SIG-M5 treated with dmso at 0.1 percent for 504 hours (cell line): ENCODE measurements around the gene TGFBRAP1.

Experiments used
- DNase-seq: peaks from one replicate; lab custom pipeline; 2025; ENCODE audit not compliant: unreplicated experiment; lab: John Stamatoyannopoulos, UW

TGFBRAP1 gene

DNA sequence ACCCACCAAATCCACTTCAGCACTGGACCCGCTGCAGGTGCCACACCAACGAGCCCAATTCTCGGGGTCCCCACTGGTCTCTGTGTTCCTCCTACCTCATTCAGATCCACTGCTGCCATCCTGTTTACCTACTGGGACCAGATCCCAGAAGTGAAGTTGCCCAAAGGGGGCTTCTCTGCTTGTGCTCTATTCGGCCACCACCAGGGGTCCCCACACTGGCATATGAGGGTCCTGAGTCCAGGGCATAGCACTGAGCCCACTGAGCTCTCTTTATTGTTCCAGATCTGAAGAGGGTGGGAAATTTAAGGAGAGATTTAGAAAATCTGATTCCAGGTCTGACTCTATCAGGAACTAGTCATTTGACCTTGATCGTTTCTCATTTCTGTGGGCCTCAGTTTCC is 85.6 kb downstream of the TGFBRAP1 start:
- DNase-seq = no peak

- no peak for DNase-seq
These were observed 87.1 kb downstream of the TGFBRAP1 start for GRCh38 chr2:105242286-105242993.

DNA sequence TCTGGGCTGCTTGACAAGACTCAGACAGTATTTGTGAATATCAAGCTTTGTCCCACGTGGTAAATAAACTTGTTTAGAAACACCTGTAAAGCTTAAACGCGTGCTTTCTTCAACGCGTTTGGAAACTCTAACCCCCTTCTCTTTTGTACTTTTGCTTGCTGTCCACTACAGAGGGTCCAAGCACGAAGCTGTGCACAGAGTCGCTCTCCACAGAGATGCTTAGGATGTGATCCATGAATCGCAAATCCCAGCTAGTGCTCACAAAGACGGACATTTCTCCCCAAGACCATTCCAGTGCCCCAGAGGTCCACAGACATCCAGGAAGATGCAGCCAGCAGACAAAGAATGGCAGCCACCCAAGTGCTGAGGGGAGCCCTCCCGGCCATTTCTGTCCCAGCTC is 88.1 kb downstream of the TGFBRAP1 start, which contains the start of gene GPR45:
TSS of gene GPR45 (plus strand) at position 301 of the 400 bp plus-strand sequence. CDS start 116 bp downstream, outside the sequence.
- no peak for DNase-seq

DNA sequence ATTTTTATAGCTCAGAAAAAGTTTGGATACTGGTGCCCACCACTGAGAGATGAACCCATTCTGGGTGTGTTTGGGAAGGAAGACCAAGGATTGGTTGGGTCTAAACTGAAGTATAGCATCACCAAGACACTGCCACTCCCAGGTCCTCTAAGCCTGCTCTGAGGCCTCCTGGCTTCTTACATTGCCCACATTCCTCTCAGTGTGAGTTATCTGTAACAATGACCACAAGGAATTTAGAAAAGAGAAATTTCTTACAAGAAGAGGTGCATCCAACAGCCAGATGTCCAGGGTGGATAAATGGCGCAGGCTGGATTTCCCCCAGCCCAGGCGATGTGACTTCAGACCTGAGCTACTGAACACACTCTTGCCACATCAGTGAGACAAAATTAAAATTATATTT is 89.6 kb downstream of the TGFBRAP1 start:
- no peak for DNase-seq

GRCh38 chr2:105238664-105239240 is 90.8 kb downstream of the TGFBRAP1 start:
- no peak for DNase-seq

DNA sequence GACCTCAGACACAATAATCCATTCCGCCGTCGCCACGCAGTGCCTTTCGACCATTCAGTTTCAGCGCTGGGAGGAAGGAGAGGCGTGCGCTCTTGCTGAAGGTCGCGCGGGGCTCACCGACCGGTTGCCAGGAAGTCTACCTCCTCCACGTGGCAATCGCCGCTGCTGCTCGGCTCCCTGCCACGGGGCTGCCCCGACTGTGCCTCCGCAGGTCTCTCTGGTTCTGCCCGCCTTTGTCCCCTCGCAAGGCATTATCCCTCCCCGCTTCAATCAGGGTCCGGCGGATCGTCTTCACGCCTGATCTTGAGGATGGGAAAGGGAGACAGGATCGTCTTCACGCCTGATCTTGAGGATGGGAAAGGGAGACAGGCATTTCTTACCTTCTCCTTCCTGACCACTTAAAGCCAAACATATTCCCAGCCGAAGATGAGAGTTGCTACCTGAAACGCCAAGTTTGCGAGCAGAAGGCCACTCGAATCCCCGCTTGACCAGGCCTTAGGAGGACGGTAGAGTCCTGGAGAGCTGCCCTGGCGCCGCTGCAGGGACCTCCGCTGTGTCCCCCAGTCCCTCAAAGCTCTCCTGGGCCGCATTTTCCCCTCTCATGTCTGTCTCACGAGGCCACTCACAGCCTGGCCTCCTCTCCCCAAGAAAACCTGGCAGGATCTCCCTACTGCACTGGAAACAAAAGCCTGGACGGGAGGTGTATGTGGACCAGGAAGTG is 92.3 kb downstream of the TGFBRAP1 start:
- DNase-seq = no peak

DNA sequence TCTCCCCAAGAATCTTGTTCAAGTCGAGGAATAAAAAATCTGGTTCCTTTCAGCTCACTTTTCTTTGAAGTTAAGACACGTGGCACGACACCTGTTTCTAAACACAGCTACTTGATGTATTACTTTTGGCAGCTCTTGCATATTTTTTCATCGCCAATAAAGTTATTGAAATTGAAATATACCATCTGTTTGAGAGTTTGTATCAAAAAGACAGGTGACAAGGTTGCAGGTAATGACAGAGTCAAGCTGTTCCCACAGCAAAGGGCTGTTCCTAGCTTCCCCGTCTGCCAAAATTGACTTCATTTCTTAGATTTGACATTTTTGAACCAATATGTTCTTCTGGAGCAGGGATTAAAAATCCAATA is 93.5 kb downstream of the TGFBRAP1 start:
- DNase-seq = no peak

DNA sequence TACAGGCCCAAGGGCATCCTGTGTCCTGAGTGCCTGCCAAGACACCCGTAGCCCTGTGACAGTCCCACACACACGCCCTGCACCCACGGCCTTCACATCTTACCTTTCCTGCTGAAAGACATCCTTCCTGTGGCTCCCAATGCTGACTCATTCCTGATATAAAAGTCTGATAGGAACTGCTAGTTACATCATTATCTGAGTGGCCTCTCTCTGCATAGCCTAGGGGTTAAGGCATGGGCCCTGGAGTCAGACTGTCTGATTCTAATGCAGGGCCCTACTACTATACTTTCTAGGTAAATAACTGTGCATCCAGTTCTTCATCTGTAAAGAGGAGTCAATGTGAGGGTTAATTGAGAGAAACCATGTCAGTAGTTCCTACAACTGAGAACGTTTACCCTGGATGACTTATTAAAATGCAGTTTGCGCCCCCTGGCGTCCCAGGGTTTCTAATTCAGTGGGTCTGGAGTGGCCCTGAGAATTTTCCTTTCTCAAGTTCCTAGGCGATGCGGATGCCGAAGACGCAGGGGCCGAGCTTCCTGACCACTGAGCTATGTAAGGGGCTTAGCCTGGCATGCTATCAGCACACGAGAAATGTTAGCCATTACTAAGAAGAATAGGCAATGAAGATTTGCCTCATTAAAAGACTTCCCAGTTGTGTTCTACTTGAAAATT is 94.0 kb downstream of the TGFBRAP1 start:
- peak; percentile 68 for DNase-seq

- no peak for DNase-seq
These were observed 98.3 kb downstream of the TGFBRAP1 start for GRCh38 chr2:105231232-105231619.

- no peak for DNase-seq
These were observed 105.1 kb downstream of the TGFBRAP1 start for GRCh38 chr2:105224444-105224843.

DNA sequence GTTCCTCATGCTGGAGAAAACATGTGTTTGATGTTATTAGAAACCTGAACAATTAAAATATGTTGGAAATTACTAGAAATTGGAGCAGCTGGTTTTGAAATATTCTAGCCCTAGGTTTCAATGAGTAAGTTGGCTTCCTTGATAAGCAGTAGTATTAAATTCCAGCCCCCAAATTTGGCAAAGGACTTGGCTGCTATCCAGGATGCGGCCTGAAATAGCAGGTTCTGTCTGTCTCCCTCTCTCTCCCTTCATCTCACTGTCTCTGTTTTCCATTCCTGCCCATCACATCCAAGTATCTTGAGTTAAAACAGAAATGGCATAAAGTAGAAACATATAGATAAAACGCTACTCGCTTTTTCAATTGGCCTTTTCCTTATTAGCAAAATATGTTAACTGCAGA is 108.9 kb downstream of the TGFBRAP1 start:
- DNase-seq = no peak

GRCh38 chr2:105215586-105216192 is 113.8 kb downstream of the TGFBRAP1 start:
- DNase-seq = no peak
